CD4-positive, alpha-beta T cell treated with Interleukin-21 for 1 hour (primary cell): ENCODE measurements around the gene ANKS4B.

Experiments used
- DNase-seq: peaks from one replicate; pipeline ENCODE4 v3.0.0-alpha.2; 2020

Gene ANKS4B

GRCh38 chr16:21301168-21301894, 67.8 kb downstream of the ANKS4B start:
- peak; percentile 11 for DNase-seq

GRCh38 chr16:21301895-21302291, 68.4 kb downstream of the ANKS4B start:
- DNase-seq = no peak

GRCh38 chr16:21302454-21302853, 69.0 kb downstream of the ANKS4B start:
- DNase-seq = no peak

GRCh38 chr16:21302898-21303528, 69.5 kb downstream of the ANKS4B start:
- no peak for DNase-seq
